ENCODE measurements around the gene PET100. TPM values are rescaled to one million over a fixed set of nuclear protein-coding genes. Genes with fewer than 3 reads are reported as not detected.
A peak's percentile ranks its signal among the peaks of the same experiment; 100 is the strongest.

Gene PET100
- total RNA-seq, 1 donor from 2014 or later: 80.7 TPM

- H3K4me1 Mint-ChIP-seq (ENCODE audit: low read depth): peaks cover 5% of the 10 kb centered on the region
- peaks cover 4% of the 10 kb centered on the region for H3K9me3 Mint-ChIP-seq (ENCODE audit: low read depth)
- DNase-seq (ENCODE audit: low spot score): no peak
- no peak for TF ChIP-seq CTCF (IDR thresholded peaks at IDR 0.05)
- peaks cover 47% of the 10 kb centered on the region for H3K27me3 Mint-ChIP-seq (ENCODE audit: low read depth)
- no peaks in the 10 kb centered on the region for H3K36me3 Mint-ChIP-seq (ENCODE audit: low read depth)
- no peak overlapping the region for H3K27ac Mint-ChIP-seq (ENCODE audit: unreplicated experiment)
- H3K4me3 Mint-ChIP-seq (ENCODE audit: unreplicated experiment): no peak overlapping the region
Observed at GRCh38 chr19:7674010-7675005, 44.7 kb downstream of the PET100 start.

GRCh38 chr19:7676376-7676775 lies 46.8 kb downstream of the PET100 start:
- H3K27me3 Mint-ChIP-seq (ENCODE audit: low read depth): peaks cover 36% of the 10 kb centered on the region
- H3K4me1 Mint-ChIP-seq (ENCODE audit: low read depth): peaks cover 5% of the 10 kb centered on the region
- no peak for TF ChIP-seq CTCF (IDR thresholded peaks at IDR 0.05)
- no peak overlapping the region for H3K27ac Mint-ChIP-seq (ENCODE audit: unreplicated experiment)
- no peak for DNase-seq (ENCODE audit: low spot score)
- no peak overlapping the region for H3K4me3 Mint-ChIP-seq (ENCODE audit: unreplicated experiment)
- H3K9me3 Mint-ChIP-seq (ENCODE audit: low read depth): peaks cover 4% of the 10 kb centered on the region
- no peaks in the 10 kb centered on the region for H3K36me3 Mint-ChIP-seq (ENCODE audit: low read depth)

GRCh38 chr19:7676854-7677253 lies 47.3 kb downstream of the PET100 start, which contains the start of gene MCEMP1:
Gene MCEMP1, plus strand, starts transcription at chr19:7677090. Its CDS starts 31 bp downstream, at chr19:7677121.
- Mint-ChIP-seq H3K27me3 (ENCODE audit: low read depth) (peaks cover 34% of the 10 kb centered on the region), H3K27ac (ENCODE audit: unreplicated experiment) (peak within 1 kb of the TSS; percentile 13), H3K4me1 (ENCODE audit: low read depth) (peaks cover 9% of the 10 kb centered on the region), H3K36me3 (ENCODE audit: low read depth) (no peaks in the 10 kb centered on the region), H3K4me3 (ENCODE audit: unreplicated experiment) (no peak within 1 kb of the TSS), H3K9me3 (ENCODE audit: low read depth) (peaks cover 4% of the 10 kb centered on the region)
- no peak for DNase-seq (ENCODE audit: low spot score)
- TF ChIP-seq CTCF (IDR thresholded peaks at IDR 0.05): no peak

- DNase-seq (ENCODE audit: low spot score): no peak
- peaks cover 4% of the 10 kb centered on the region for H3K9me3 Mint-ChIP-seq (ENCODE audit: low read depth)
- peak overlapping the region; percentile 13 for H3K27ac Mint-ChIP-seq (ENCODE audit: unreplicated experiment)
- peaks cover 32% of the 10 kb centered on the region for H3K27me3 Mint-ChIP-seq (ENCODE audit: low read depth)
- H3K4me3 Mint-ChIP-seq (ENCODE audit: unreplicated experiment): no peak overlapping the region
- no peak for TF ChIP-seq CTCF (IDR thresholded peaks at IDR 0.05)
- peaks cover 3% of the 10 kb centered on the region for H3K36me3 Mint-ChIP-seq (ENCODE audit: low read depth)
- H3K4me1 Mint-ChIP-seq (ENCODE audit: low read depth): peaks cover 11% of the 10 kb centered on the region
Observed at GRCh38 chr19:7677669-7678311, 48.2 kb downstream of the PET100 start.

Data from chondrocyte (in vitro differentiated cells).